Transverse colon (tissue), 4 donors: ENCODE data around the gene TTC28.

Experiments used
- EP300 ChIP-seq: sonication (generic); formaldehyde crosslinking; IDR thresholded peaks from one replicate; pipeline ENCODE4 v1.6.1; 2017; ENCODE audit warnings: antibody characterized with exemption, low read depth
- POLR2A ChIP-seq: fragments of 450-650 bp; IDR thresholded peaks from one replicate; pipeline ENCODE4 v1.6.1; 2016; ENCODE audit warnings: antibody characterized with exemption, mild to moderate bottlenecking, moderate library complexity
- POLR2AphosphoS5 ChIP-seq, 3 donors: sonication (generic); formaldehyde crosslinking; IDR thresholded peaks; one replicate each; pipeline ENCODE4 v1.6.1; 2016; ENCODE audit warnings: antibody characterized with exemption in 3 of 3
- TF ChIP-seq, protein P1 (sequence below), 5 experiments: fragments of 200-600 bp in 3 of 5; fragments of 450-650 bp in 2 of 5; sonication (generic) in 3 of 5; IDR thresholded peaks; 1 replicate in 2 of 5; 2 replicates in 3 of 5; pipeline ENCODE4 v1.5.1; 2016 to 2017; ENCODE audit warnings: antibody characterized with exemption in 5 of 5, inconsistent platforms in 3 of 5, mild to moderate bottlenecking in 2 of 5, moderate library complexity in 1 of 5

DNA sequence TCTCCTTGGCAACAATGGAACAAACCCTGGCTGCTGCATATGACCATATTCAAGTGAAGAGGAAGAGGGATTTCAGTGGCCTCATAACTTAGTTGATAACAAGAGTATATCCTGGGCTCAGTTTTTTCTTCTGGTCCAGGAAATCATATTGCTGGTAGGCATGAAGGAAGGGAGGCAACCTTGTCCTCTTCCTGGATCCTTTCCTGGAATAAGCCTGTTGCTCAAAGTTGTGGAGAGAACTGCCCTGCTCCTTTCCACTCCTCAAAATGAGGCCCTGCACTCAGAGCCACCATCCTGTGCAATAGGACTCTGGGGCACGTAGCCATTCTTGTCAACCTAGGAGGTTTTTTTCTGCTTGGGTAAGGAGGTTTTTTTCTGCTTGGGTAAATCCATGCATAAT is 631.9 kb downstream of the TTC28 start:
- TF ChIP-seq, protein P1, sequence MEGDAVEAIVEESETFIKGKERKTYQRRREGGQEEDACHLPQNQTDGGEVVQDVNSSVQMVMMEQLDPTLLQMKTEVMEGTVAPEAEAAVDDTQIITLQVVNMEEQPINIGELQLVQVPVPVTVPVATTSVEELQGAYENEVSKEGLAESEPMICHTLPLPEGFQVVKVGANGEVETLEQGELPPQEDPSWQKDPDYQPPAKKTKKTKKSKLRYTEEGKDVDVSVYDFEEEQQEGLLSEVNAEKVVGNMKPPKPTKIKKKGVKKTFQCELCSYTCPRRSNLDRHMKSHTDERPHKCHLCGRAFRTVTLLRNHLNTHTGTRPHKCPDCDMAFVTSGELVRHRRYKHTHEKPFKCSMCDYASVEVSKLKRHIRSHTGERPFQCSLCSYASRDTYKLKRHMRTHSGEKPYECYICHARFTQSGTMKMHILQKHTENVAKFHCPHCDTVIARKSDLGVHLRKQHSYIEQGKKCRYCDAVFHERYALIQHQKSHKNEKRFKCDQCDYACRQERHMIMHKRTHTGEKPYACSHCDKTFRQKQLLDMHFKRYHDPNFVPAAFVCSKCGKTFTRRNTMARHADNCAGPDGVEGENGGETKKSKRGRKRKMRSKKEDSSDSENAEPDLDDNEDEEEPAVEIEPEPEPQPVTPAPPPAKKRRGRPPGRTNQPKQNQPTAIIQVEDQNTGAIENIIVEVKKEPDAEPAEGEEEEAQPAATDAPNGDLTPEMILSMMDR (IDR thresholded peaks at IDR 0.05) = no peak
- no peak for TF ChIP-seq POLR2AphosphoS5 (IDR thresholded peaks at IDR 0.05)
- TF ChIP-seq POLR2A = no peak
- TF ChIP-seq EP300 = no peak
